Middle frontal gyrus (tissue), 1 donor: ENCODE measurements around the gene CD180.

ENCODE experiments used
- DNase-seq: peaks from one replicate; pipeline ENCODE4 v3.0.0-alpha.2; 2015; ENCODE audit warnings: low spot score; ENCODE audit errors: extremely low spot score

CD180 gene

DNA sequence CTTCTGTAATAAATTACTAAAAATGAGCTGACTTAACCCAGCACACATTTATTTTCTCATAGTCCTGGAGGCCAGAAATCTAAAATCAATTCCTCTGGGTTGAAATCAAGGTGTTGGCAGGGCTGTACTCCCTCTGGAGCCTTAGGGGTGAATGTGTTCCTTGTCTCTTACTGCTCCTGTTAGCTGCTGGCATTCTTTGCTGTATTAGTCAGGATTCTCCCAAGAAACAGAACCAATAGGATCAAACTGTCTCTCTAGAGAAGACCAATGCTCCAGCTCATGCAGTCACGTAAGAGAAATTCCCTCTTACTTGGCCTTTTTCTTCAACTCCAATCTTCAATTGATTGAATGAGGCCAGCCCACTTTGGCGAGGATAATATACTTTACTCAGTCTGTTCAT lies 15.3 kb upstream of the CD180 start:
- no peak for DNase-seq

DNA sequence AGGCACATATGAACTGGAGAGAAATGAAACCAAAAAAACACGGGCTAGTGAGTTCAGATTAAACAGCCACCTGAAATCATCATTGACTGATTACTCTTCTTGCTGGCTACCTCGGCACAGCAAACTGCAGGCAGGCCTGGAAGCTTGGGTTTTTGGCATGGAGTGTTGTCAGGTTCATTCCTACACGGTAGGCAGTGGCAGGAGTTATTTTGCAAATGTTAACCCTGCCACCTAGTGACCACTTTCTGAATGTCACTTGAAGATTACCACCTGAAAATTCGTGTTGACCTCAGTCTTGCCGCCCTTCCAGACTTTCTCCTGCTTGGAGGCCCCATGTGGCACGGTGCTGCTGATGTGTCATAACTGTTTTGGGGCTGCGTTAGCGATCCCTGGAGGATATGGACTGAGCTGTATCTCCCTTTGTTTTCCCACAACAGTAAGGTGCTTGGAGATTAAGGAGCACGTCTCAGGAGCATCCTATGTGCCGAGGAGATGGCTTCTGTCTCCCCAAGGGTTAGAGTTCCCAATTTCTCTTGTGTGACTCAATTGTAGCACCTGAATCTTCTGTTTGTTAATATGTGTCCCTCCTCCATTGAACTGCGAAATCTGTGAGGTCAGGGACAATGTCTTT lies 12.7 kb upstream of the CD180 start:
- DNase-seq, result peak; percentile 71

DNA sequence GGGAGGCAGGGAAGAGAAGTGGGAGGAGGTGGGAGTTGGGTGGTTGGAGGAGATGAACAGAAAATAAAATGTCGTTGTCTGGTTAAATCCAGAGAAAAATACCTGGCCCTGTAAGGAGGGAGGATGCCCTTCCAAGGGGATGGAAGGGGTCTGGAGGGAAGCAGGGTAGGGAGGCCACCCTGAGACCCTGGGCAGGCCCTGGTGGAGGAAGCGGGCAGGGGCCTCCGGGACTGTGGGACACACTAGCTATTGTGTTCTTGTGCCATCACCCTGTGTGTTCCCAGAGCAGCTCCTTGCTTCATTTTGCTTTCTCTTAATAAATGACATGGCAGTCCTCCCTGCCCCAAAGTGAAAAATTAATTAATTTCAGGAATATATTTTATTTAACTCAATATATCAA lies 11.8 kb upstream of the CD180 start:
- DNase-seq, result no peak

DNA sequence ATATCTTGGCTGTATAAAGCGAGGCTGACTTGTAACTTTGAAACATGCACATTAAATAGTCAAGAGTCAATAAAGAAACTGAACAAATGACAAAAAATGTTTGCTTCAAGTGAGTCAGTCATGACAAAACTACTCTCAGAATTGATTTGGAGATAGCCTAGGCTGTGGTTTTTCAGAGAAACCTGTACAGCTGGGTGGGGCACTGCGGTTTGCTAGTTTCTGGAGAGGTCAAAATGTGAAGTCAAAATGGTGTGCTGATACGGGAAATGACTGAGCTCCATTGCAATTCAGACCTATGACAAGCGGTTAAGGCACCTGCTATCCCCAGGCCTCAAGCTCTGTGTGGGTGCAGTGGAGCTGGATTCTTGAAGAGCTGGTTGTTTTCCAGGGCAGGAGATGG lies 10.3 kb upstream of the CD180 start:
- no peak for DNase-seq

DNA sequence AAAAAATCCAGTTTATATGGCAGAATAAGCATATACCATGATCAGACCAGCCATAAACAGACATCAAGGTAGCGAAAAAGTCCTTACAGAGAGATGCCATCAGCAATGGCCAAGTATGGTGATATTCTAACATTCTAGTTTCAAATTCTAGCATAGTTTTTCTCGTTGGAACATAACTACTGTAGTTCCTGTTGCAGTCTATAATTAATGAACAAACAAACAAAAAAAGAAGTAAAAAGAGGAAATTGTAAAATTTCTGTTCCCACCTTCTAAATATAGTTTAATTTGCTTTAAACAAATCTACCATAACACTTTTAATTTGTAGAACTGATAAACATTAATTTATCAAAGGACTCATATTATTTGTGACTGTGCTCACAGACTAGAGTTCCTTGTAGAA lies 9.9 kb upstream of the CD180 start:
- no peak for DNase-seq

DNA sequence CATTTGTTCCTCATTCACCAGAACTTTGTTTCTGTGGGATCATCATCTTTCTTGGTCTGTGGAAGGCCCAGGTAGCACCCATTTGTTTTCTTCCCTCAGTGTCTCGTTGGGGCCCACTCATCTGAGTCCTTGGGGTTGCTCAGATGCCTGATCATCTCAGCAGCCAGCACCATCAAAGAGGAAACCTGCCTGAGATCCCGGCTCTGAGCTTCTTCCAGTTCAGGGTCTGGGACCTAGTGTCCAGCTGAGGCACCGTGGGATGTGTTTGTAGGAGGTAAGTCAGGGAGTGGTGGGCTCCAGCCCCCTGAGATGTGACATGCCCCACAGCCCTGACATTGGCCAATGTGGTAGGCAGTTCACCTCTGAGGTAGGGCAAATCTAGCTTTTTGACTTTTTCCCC lies 9.4 kb upstream of the CD180 start:
- DNase-seq, result no peak

DNA sequence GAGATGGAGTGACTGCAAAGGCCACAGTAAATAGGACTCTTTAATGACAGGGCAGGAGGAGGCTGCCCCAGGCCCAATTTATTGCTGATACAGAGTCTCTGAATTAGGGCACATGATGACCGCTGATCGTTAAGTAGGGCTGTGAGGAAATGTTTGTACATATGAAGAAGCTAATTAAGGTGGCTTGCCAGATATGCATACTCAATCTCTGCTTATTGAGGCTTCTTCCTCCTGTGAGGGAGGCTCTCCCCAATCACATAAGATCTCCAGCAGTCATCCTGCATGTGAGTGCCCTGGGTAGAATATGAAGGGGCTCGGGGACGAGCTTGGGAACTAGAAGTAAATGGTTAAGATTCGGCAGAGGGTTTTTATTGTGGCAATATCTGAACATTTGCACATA lies 8.2 kb upstream of the CD180 start:
- DNase-seq, result no peak

DNA sequence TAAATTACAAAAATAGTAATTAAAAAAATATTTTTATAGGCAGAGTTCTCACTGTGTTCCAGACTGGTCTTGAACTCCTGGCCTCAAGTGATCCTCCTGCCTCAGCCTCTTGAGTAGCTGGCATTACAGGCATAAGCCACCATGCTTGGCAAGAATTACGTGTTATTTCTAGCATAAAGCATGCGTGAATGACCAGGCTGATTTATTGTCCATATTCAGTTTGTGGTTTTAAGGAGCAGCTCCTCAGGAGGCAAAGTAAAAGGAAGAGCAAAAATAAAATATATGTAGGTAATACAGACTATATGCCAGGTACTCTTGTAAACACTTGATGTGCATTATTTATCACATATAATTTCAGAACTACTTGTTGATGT lies 7.1 kb upstream of the CD180 start:
- DNase-seq, result no peak

DNA sequence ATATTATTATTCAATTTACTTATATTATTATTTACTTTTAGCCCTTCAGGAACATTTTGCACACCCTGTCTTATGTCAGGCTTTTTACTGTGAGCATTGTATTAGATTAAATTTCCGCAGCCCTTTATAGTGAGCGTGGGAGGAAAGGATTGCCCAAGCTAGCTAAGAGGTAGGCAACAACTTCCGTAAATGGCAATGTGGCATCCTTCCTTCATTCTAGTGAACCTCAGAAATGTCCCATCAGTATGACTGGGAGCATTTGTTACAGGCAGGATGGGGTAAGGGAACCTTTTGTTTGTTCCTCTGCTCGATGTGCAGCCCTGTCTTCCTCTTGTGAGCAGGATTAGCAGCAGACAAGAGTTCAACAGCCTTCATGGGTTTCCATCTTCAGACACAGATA lies 6.2 kb upstream of the CD180 start:
- no peak for DNase-seq

DNA sequence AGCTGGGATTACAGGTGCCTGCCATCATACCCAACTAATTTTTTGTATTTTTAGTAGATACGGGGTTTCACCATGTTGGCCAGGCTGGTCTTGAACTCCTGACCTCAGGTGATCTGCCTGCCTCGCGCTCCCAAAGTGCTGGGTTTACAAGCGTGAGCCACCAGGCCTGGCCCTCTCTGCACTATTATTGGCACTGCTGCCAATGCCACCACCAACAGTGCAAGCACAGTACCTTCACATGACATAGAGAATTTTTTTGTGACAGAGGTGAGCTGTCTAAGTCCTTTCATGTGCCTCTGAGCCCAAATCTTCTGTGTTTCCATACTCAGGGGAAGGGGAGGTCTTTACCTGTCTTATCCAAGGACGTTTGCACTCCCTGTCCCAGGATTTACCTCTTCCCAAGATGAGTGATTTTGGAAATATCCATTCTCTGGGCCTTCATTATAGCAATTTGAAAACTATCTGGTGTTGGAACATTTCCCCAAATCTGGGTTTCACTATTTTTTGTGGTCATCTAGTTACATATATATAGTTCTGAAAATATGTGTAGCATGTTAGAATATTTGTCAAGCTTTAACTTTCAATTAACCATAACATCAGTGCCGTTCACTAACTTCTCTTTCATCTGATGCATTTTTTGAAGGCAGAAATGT lies 5.4 kb upstream of the CD180 start:
- DNase-seq, result no peak

DNA sequence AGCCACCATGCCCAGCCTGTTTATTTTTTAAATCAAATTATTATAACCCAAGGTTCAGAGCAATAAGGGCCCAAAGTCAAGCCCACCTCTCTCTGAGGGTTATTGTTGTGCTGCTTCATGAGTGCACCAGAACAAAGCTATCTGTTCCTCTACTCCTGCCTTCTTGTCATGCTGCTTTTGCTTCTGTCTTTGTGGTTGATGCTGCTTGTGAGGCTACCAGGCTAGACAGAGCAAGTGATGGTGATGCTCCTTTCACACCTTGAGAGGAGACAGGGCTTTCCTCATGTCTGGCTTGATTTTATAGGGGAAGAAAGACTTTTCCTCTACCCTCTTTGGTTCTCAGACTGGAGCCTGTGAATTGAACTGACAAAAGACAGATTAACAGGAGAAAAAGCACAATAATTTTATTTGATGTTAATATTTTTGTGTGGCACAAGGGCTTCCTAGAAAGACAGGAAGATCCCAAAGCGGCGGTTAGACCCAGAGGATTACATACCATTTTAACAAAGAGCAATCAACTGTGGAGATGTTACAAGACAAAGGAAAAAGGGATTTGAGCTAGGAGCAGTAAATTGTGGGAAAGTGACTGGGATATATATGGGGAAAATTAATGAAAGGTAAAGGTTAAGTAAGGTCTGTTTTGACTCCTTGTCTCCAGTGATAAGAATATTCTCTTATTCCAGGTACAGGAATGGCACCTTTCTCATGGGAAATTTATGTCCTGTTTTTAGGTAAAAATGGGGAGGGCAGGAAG lies 4.4 kb upstream of the CD180 start:
- DNase-seq, result no peak

DNA sequence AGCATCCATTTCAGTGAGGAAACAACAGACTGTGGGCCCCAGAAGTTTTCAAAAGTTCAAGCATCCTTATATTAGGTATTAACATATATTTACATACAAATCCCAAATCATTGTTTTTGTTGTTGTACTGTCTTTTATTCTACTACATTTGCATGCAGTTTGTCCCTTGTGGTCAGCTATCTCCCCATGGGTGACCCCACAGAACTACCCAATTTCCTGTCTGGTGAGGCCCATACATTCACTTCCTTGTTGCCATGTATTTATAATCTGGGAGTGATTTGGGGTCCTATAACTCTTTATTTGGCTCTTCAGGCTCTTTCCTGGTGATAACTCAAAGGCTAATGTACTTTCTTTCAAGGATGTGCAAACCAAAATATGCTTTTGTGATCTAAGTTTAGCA lies 3.3 kb upstream of the CD180 start:
- no peak for DNase-seq

DNA sequence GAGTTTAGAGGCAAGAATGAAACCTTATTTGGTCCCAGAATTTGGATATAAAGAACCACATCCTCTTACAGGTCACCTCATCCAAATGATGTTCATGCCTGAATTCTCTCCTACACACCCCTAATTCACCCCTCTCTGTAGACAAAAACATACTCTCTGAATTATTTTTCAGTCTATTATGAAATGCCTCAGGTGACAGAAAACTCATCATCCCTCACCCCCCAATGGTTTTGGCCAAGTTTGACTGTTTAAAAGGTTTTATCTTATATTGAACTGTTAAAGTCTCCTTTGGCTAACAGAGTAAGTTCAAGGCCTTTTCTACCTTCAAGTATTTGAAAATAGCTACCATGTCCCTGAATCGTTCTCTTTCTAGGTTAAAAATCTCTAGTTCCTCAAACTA lies 2.3 kb upstream of the CD180 start:
- no peak for DNase-seq

DNA sequence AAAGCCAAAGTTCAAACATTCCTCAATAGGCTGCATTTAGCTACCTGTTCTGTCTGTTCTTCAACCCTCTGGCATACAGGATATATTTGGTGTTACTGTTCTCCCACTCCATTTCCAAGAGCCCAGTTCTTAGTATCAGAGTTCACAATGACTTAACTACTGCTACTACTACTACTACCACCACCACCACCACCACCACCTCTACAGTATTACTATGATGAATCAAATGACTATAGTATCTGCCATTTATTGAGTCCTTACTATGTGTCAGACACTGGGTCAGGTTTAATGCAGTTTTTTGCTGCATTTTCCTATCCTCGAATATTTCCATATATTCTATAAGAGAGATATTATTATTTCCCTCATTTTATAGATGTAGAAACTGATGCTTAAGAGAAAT lies 937 bp upstream of the CD180 start:
- no peak for DNase-seq

DNA sequence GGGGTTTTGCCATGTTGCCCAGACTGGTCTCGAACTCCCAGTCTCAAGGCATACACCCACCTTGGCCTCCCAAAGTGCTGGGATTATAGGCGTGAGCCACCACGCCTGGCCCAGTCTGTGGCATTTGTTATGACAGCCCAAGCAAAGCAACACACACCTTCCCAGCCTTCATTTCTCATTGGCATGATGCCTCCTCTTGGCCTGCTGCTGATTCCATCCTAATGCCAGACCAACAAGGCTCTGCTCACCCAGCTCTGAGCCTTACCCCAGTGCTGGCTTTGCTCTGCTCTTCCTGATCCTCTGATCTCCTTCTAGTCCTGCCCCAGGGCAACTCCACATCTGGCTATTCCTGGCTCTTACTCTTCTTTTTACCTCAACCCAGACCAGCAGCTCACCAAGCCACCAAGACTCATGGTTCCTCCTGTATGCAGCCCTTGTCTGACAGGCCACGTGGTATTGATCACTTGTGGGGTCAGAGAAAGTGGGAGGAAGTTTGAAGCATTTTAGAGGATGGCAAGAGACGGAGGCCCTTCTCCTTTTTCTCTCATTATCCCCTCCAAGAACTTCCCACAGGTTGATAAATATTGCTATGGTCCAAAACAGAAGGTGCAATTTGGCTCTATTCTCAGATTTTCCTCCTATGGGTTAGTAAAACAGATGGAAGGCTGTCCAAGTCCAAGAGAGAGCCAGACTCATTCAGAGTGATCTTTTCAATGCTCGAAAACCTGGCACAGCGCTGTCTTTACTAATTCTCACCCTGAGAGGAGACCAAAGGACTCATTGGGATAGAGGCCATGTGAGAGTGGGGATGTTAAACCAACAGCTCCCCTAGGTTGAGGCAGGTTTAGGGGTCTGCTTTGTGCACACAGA lies 958 bp downstream of the CD180 start:
- no peak for DNase-seq

DNA sequence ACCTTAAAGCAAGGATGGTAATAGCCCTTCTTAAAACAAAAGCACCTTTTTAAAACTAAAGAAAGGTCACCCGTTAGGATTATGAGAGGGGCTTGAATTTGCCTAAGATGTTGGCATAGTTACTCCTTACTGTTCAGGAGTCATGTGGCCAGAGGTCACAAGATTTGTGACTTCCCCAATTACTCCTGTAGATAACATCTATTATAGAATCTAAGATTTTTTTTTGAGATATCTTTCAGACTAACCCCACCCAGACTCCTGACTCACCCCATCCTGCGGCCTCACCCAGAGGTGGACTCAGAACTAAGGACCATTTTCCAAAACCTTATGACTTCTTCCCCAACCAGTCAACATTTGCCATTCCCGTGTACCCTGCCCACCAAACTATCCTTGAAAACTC lies 2.4 kb downstream of the CD180 start:
- DNase-seq, result no peak

DNA sequence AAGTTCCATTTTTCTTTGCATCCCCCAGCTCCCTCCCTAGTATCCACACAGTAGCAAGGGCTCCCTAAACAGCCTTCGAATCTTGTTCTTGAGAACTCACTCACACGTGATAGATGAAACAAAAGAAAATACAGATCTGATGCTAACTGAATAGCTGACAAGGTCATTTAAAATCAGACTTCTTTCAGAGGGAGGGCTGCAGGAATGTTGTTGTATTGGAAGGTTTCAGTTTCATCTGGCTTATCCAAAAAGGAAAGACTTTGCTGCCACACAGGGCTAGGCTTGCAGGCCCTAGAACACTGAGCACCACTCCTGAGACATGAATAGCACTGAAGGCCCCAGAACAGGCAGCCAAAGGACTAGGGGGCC lies 3.2 kb downstream of the CD180 start:
- no peak for DNase-seq

DNA sequence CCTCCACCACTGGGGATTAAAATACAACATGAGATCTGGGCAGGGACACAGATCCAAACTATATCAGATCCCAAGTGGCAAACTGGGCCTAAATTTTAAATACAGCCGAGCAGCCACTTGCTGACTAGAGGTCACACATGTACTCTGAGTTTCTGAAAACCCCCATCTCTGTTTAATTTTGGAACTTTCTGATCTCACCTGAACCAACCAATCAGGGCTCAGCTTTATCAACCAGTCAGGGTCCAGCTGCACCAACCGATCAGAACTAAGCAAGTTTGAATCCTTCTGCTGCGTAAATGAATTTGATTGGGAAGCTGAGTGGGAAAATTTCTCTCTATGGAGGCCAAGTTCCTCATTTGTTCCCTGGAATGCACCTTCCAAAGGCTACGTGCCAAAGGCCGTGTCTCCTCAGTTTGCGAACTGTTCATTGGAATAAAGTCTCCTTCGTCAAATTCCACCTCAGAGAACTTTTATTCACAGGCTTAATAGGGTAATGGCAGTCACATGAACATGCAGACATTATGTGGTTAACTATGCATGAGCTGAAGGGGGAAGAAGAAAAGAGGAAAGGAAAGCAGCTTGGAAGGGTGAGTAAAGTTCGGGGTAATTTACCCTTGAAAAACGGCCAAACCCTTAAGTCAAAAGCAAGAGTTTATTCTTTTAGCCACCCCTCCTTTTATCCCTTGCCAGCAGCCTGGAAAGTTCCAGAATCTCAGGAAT lies 3.7 kb downstream of the CD180 start:
- no peak for DNase-seq

DNA sequence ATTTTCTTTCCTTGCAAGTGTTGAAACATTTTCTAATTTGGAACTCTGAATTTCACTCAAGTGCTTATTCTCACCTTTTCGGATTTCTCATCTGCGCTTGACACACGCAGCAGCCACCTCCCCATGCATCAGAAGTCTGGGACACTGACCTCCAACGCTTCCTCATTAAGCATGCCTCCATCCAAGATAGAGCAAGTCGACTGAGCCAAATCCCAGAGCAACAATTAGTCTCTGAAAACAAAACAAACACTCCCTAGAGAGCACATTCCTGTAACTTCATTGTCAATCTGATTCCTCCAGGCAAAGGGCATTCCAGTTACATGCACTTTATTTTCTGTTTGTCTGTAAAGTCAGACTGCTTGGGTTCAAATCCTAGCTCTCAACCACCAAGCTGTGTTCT lies 5.7 kb downstream of the CD180 start:
- no peak for DNase-seq

DNA sequence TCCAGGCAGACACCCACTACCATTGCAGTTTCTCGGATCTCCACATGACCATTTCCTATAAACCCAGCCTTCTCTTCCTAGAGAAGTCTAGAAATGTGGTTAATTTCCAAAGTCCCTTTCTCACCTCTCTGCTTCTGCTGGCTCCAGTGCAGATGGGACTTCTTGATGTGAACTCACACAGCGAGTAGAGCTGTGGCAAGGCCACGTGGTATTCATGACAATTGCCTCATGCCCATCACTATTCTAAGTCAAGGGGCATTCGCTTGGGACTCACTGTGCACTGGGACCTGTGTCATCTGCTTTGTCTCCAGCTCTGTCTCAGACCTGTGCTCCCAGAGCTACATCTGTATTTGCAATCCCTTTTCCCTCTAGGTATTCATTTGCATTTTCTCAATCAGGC lies 6.2 kb downstream of the CD180 start:
- DNase-seq, result no peak

DNA sequence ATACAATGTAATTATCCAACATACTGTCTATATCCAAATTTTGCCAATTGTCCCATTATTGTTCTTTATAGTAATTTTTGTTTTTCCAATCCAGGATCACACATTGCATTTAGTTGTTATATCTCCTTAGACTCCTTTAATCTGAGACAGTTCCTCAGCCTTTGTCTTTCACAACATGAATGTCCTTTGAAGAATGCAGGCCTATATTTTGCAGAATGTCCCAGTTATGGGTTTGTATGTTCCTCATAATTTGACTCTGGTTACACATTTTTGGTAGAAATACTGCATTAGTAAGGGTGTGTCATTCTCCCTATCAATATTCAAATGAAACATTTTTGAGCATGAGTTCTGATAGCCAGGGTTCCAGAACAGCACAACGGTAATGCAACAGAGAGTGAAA lies 6.7 kb downstream of the CD180 start:
- DNase-seq, result no peak

DNA sequence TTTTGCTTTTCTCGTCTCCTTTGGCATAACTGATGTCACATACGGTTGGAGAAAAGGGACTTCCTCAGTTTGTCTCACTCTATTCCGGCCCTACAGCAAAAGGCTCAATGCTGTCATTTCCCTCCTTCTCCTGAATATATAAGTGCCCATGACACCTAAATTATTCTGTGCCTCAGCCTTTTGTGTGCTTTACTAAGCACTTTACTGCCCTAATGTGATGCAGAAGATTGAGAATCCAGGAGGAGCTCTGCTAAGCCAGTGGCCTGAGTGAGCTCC lies 7.6 kb downstream of the CD180 start:
- DNase-seq, result no peak
